GM06990 (cell line): ENCODE results near the gene ANKRD34B.
"Not testable (repeated sequence)": the region's sequence is repeated elsewhere in the genome, so short reads cannot be mapped to it uniquely, and the experiment has no call there.

Experiments used
- DNase-seq: peaks from one replicate; pipeline ENCODE4 v3.0.0-alpha.2; 2011; ENCODE audit not compliant: insufficient read length; ENCODE audit errors: extremely low read depth
- H3K27me3 ChIP-seq: replicated peaks from 2 replicates; pipeline ENCODE4 v1.6.0; 2011; ENCODE audit warnings: low read length; ENCODE audit not compliant: control insufficient read depth, insufficient read depth
- H3K36me3 ChIP-seq: 2 replicates; pipeline ENCODE4 v1.5.1; 2011; ENCODE audit warnings: low read length; ENCODE audit not compliant: control insufficient read depth, insufficient read depth
- H3K4me3 ChIP-seq: replicated peaks from 2 replicates; pipeline ENCODE4 v1.5.1; 2011; ENCODE audit warnings: low read depth, mild to moderate bottlenecking, control low read depth, low read length
- TF ChIP-seq, protein P1 (sequence below): IDR thresholded peaks from 2 replicates; pipeline ENCODE4 v1.5.1; 2011; ENCODE audit warnings: low read length, control low read depth, mild to moderate bottlenecking, inconsistent platforms; ENCODE audit not compliant: insufficient read depth, poor library complexity, severe bottlenecking

ANKRD34B gene

GRCh38 chr5:80592761-80593160, 22.7 kb upstream of the ANKRD34B start:
- no peak for DNase-seq
- Histone ChIP-seq H3K36me3 (no peaks in the 10 kb centered on the region), H3K4me3 (no peak overlapping the region), H3K27me3 (no peaks in the 10 kb centered on the region)
- TF ChIP-seq, protein P1, sequence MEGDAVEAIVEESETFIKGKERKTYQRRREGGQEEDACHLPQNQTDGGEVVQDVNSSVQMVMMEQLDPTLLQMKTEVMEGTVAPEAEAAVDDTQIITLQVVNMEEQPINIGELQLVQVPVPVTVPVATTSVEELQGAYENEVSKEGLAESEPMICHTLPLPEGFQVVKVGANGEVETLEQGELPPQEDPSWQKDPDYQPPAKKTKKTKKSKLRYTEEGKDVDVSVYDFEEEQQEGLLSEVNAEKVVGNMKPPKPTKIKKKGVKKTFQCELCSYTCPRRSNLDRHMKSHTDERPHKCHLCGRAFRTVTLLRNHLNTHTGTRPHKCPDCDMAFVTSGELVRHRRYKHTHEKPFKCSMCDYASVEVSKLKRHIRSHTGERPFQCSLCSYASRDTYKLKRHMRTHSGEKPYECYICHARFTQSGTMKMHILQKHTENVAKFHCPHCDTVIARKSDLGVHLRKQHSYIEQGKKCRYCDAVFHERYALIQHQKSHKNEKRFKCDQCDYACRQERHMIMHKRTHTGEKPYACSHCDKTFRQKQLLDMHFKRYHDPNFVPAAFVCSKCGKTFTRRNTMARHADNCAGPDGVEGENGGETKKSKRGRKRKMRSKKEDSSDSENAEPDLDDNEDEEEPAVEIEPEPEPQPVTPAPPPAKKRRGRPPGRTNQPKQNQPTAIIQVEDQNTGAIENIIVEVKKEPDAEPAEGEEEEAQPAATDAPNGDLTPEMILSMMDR, result no peak

DNA sequence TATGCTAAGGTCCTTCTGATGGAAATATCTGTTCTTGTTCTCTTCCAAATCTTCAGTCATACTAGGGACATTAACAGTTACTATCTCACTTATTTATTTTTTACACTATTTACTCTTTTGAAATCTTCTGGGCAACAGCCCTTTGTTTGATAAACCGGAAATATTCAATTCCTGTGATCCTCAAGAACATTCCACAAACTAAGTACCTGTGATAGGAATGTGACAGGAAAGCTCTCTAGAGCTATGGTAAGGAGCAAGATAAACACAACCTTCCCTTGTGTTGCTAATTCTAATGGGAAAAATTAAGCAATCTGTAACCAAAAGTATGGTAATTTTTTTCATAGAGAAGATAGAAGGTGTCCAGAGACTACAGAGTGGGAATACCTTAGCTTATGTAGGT, 22.0 kb upstream of the ANKRD34B start:
- no peaks in the 10 kb centered on the region for H3K36me3 ChIP-seq
- no peak for DNase-seq
- H3K27me3 ChIP-seq, result no peaks in the 10 kb centered on the region
- H3K4me3 ChIP-seq, result no peak overlapping the region
- TF ChIP-seq, protein P1, result no peak

GRCh38 chr5:80591352-80591751, 21.3 kb upstream of the ANKRD34B start:
- no peak for DNase-seq
- H3K4me3 ChIP-seq, result no peak overlapping the region
- TF ChIP-seq, protein P1, result no peak
- H3K27me3 ChIP-seq, result no peaks in the 10 kb centered on the region
- H3K36me3 ChIP-seq, result no peaks in the 10 kb centered on the region

DNA sequence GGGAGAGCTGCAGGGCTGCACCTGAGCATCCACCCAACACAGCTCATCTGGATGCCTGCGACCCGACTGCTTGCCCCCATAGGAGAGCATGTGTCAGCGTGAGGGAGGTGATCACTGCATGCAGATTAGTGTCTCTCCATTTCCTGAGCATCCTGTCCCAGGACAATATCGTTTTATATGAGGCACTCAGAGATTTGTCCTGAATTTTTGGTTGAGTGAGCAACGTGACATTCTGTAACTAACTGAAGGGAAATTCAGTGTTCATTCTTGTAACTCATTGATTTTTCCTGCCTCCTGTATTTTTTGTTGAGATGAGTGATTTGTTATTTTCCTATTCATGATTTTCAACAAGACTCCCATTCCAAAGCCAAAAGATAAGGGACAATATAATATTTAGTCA, 20.7 kb upstream of the ANKRD34B start:
- no peak for DNase-seq
- TF ChIP-seq, protein P1, result no peak

GRCh38 chr5:80588858-80589540, 18.9 kb upstream of the ANKRD34B start:
- H3K4me3 ChIP-seq, result no peak overlapping the region
- no peak for DNase-seq
- H3K36me3 ChIP-seq, result no peaks in the 10 kb centered on the region
- no peaks in the 10 kb centered on the region for H3K27me3 ChIP-seq
- TF ChIP-seq, protein P1, result no peak

More for the DNA sequence above, 20.7 kb upstream of the ANKRD34B start:
- no peaks in the 10 kb centered on the region for H3K27me3 ChIP-seq
- no peak overlapping the region for H3K4me3 ChIP-seq
- no peaks in the 10 kb centered on the region for H3K36me3 ChIP-seq

- TF ChIP-seq, protein P1, result no peak
- DNase-seq, result no peak
- no peaks in the 10 kb centered on the region for H3K36me3 ChIP-seq
- H3K27me3 ChIP-seq, result no peaks in the 10 kb centered on the region
- H3K4me3 ChIP-seq, result no peak overlapping the region
Measured at GRCh38 chr5:80584770-80585169, 14.7 kb upstream of the ANKRD34B start.

DNA sequence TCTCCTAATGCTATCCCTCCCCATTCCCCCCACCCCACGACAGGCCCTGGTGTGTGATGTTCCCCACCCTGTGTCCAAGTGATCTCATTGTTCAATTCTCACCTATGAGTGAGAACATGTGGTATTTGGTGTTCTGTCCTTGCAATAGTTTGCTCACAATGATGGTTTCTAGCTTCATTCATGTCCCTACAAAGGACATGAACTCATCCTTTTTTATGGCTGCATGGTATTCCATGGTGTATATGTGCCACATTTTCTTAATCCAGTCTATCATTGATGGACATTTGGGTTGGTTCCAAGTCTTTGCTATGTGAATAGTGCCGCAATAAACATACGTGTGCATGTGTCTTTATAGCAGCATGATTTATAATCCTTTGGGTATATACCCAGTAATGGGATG, 10.2 kb upstream of the ANKRD34B start:
- not testable (repeated sequence) for DNase-seq, H3K36me3 ChIP-seq, H3K27me3 ChIP-seq, H3K4me3 ChIP-seq
